Transverse colon (tissue), 4 donors: ENCODE results near the gene CHAT.

Source experiments
- CTCF ChIP-seq, 5 experiments: fragments of 200-600 bp in 3 of 5; fragments of 450-650 bp in 2 of 5; sonication (generic) in 3 of 5; IDR thresholded peaks; 1 replicate in 2 of 5; 2 replicates in 3 of 5; pipeline ENCODE4 v1.5.1; 2016 to 2017; ENCODE audit warnings: antibody characterized with exemption in 5 of 5, inconsistent platforms in 3 of 5, mild to moderate bottlenecking in 2 of 5, moderate library complexity in 1 of 5
- EP300 ChIP-seq: sonication (generic); formaldehyde crosslinking; IDR thresholded peaks from one replicate; pipeline ENCODE4 v1.6.1; 2017; ENCODE audit warnings: antibody characterized with exemption, low read depth
- POLR2A ChIP-seq: fragments of 450-650 bp; IDR thresholded peaks from one replicate; pipeline ENCODE4 v1.6.1; 2016; ENCODE audit warnings: antibody characterized with exemption, mild to moderate bottlenecking, moderate library complexity
- POLR2AphosphoS5 ChIP-seq, 3 donors: sonication (generic); formaldehyde crosslinking; IDR thresholded peaks; one replicate each; pipeline ENCODE4 v1.6.1; 2016; ENCODE audit warnings: antibody characterized with exemption in 3 of 3

GRCh38 chr10:49624629-49625028 is 10.8 kb downstream of the CHAT start:
- TF ChIP-seq CTCF (IDR thresholded peaks at IDR 0.05) (no peak), POLR2A (no peak), POLR2AphosphoS5 (IDR thresholded peaks at IDR 0.05) (no peak), EP300 (no peak)
